HG02938 (cell line): ENCODE data around the gene GLT1D1.

Experiments
- ATAC-seq: cut with Tn5 transposase; IDR thresholded peaks from one replicate; pipeline ENCODE4 v1.9.1; 2021; ENCODE audit warnings: mild to moderate bottlenecking, moderate library complexity; ENCODE audit not compliant: unreplicated experiment

GLT1D1 gene

DNA sequence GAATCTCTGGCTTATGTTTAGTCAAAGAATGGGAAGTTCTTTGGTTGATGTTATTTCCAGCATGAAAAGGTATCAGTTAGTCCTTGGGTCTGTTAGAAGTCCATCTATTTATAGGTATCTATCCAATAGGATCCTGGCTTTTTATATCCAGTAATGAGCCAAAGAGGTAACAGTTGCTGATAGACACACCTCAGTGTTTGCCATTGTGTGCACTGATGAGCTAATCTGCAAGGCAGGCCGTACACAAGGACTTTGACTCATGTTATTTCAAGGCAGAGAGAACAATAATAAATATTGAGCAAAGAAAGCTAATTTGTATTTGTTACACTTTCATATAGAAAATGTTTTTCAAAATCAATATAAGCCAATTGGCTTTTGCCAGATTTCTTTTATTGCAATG, 56.4 kb downstream of the GLT1D1 start:
- no peak for ATAC-seq

GRCh38 chr12:128910629-128911028, 57.4 kb downstream of the GLT1D1 start:
- no peak for ATAC-seq

DNA sequence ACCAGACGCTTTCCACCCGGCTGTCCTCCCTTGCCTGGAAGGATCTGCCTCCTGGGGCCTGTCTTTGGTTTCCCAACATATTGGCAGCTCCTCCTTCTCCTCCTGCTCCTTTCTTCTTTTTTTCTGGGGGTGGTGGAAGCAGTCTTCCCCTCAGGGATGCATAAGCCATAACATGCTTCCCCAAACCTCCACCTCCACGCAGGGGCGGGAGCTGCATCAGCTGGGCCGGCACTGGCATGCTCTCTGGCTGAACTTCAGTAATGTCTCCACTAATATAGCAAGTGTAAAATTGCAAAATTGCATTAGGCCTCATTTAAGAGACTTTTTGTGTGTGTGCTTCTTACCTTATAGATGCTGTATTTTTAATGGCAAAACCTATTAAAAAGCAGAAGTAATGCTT, 58.6 kb downstream of the GLT1D1 start:
- ATAC-seq = no peak

- ATAC-seq = peak; percentile 99
These were observed 61.8 kb downstream of the GLT1D1 start for GRCh38 chr12:128914908-128915563.

DNA sequence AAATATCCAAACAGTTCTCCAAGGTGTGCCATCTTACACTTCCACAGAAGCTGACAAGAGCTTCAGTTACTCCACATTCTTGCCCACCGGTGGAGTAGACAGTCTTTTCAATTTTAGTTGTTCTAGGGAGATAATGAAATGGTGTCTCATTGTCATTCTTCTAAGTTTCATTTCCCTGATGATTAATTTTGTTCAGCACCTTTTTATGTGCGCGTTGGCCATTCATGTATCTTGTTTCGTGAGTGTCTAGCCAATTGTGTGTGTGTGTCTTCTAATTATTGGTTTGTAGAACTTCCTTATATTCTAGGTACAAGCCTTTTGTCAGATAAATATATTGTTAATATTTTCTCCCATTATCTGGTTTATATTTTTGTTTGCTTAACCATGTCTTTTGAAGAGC, 63.1 kb downstream of the GLT1D1 start:
- ATAC-seq = no peak

DNA sequence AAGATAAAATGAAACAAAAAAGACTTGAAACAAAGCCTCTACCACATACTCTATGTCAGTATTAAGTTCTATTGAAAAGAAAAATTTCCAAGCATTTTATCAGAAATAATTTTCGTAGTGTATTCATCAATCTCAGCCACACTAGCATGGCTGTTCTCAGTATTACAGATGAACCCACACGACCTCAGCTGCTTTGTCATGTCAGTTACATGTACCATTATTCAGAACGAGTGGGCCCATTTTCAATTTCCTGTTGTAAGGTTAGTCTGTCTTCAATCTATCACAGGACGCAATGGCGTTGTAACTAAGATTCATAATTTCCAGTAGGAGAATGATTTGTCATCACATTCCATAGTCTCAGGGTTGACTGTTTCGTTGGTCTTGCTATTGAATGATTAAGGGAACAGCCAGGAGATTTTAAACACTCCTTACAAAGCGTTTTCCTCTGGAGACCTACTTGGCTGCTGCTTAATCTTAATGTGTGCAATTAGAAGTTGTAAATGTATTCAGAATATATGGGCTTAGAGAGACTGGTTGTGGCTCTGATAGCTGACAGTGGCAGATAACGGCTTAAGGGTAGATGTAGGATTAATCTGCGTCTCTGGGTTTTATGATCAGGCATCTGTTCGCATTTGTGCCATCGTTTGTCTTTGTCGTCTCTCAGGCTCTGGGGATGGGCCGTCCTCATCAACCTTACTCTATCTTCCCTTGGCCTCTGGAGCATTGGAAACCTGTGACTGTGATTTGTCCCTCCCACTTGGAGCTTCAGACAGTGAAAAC, 65.4 kb downstream of the GLT1D1 start:
- ATAC-seq = no peak

- no peak for ATAC-seq
These were observed 67.2 kb downstream of the GLT1D1 start for GRCh38 chr12:128920468-128920867.

DNA sequence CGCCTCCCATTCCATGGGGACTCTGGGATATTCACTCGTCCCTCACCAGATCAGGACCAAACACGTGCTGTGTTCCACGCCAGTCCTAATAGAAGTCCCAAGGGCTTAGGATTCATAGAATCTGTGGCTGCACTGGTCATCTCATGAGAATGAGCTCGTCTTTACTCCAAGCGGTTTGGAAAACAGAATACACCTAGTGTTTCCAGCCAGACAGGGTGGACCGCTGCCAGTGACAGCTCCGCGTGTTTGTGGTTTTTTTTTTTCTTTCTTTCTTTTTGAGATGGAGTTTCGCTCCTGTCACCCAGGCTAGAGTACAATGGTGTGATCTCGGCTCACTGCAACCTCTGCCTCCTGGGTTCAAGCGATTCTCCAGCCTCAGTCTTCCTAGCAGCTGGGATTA, 75.1 kb downstream of the GLT1D1 start:
- no peak for ATAC-seq

- no peak for ATAC-seq
These were observed 75.8 kb downstream of the GLT1D1 start for GRCh38 chr12:128929057-128929456.

DNA sequence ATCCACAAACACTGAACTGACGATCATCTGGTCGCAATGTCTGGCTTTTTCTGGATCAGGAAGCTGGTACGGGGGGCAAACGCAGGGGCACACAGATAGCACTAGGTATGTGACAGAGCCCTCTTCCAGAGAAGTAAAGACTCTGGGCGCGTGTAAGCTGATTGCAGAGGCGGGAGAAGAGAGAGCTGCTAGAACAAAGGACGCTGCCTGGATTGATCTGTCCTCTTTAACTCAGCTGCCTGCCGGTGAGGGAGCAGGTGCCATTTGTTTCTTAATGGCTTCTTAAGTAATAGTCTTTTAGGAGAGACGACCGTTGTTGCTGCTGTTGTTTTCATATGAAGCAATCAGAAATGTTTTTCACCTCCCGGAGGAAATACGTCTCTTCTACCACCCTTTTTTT, 77.3 kb downstream of the GLT1D1 start:
- ATAC-seq = no peak

- no peak for ATAC-seq
These were observed 79.2 kb downstream of the GLT1D1 start for GRCh38 chr12:128932521-128932920.

DNA sequence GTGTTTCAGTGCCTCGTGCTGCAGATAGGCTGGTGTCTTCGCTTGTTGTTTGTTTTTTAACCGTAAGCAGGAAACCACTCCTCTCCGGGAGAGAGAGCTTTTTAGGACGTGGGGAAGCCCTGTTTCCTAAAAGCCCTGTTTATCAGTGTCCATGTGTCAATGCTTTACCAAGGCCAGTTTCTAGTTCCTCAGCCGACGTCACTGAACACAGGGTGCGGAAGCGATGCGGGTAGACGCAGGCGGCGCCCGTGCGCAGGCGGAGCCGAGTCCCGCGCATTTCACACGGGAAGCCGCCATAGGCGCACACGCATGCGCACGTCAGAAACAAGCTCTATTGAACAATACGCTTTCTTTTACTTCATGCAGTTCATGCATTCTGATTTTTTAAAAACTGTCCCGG, 79.8 kb downstream of the GLT1D1 start:
- ATAC-seq = no peak

DNA sequence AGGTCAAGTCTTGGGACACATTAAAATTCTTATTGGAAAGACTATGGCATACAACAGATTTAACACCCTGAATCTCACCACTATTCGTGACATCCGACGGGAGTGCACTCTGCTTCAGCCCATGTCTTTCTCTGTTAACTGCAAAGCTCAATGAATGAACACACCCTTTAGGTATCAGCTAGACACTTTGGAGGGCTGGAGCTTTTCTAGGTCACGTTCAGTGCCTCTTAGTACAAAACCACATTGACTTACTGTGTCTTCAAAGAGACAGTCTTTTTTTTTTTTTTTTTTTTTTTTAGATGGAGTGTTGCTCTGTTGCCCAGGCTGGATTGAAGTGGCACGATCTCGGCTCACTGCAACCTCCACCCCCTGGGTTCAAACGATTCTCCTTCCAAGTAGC, 80.6 kb downstream of the GLT1D1 start:
- no peak for ATAC-seq

DNA sequence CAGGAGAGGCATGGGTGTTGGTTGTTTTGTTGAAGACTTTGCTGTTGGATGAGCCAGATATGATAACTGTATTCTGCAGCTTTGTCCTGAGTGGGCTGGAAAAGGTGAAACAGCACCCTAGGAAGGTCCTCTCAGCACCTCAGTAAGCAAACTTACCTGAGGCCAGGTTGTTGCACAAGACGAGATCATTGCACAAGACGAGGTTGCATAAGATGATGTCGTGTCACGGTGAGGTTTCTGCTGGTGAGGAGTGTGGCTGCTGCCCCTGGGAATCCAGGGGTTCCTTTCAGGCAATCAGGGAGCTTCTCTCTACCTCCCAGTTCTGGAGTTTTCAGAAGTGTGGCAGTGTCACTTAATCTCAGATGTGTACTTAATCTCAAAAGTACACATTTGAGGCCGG, 85.6 kb downstream of the GLT1D1 start:
- ATAC-seq = no peak

- ATAC-seq = no peak
These were observed 87.0 kb downstream of the GLT1D1 start for GRCh38 chr12:128940090-128940888.

DNA sequence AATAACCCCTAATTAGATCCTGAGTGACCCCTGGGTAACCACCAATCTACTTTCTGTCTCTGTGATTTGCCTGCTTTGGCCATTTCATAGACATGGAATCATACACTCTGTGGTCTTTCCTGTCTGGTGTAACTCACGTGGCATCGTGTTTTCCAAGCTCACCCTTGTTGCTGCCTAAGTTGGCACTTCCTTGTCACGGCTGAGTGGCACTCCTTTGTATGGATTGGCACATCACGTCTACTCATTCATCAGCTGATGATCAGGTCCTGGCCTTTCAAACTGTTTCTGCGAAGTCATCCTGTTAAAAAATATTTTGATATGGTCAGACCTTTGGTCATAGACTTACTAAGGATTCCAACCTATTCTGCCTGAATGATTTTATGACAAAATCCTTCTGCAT, 87.7 kb downstream of the GLT1D1 start:
- no peak for ATAC-seq

DNA sequence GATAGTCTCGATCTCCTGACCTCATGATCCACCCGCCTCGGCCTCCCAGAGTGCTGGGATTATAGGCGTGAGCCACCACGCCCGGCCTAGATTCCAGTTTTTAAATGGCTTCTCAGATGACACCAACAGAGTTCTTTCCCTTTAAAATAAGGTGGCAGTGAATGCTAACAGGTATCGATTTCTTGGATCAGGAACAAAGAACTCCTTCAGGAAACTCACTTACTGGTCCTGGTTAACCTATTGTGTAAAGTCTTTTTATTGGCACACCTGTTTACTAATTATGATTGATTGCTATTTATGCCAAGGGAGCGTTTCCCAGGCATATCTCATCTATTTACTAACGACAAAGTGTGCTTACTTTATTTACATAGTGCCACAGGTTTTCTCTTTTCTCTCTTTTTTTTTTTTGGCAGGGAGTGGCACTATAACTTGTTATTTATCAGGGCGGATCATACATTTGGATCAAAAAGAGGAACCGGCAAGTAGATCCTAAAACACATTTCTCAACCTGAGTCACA, 89.7 kb downstream of the GLT1D1 start:
- no peak for ATAC-seq

DNA sequence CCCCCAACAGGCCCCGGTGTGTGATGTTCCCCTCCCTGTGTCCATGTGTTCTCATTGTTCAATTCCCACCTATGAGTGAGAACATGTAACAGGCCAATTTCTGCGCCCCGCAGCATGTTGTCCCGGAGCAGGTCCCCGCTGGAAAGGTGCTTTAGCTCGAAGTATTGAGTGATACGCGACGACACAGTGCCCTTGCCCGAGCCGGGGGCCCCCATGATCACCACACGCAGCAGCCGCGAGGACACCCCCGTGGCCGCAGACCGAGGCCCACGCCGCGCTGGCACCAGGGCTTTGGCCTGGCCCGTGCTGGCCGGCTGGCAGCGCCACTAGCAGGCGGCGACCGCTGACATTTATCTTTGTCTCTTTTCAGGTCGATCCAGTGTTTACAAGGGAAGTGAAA, 91.7 kb downstream of the GLT1D1 start:
- ATAC-seq = no peak

- no peak for ATAC-seq
These were observed 93.9 kb downstream of the GLT1D1 start for GRCh38 chr12:128947209-128947608.

- no peak for ATAC-seq
These were observed 95.8 kb downstream of the GLT1D1 start for GRCh38 chr12:128949086-128949485.

- no peak for ATAC-seq
These were observed 98.2 kb downstream of the GLT1D1 start for GRCh38 chr12:128951448-128951847.

- ATAC-seq = no peak
These were observed 103.5 kb downstream of the GLT1D1 start for GRCh38 chr12:128956755-128957154.
